NCI-H460 (cell line): ENCODE measurements around the gene SARS1. TPM values are rescaled to one million over a fixed set of nuclear protein-coding genes. Genes with fewer than 3 reads are reported as not detected.
A peak's percentile ranks its signal among the peaks of the same experiment; 100 is the strongest.

Experiments used
- DNase-seq: peaks from one replicate; pipeline ENCODE4 v3.0.0-alpha.2; 2016; ENCODE audit warnings: low read depth; ENCODE audit errors: extremely low read depth
- total RNA-seq: library from RNA; depleted of rRNA; stranded (reverse); fragments of >200 nt; shearing (Covaris generic); gene quantifications from 2 replicates; pipeline ENCODE4 v1.2.3, GENCODE V29; 2014

Gene SARS1
- total RNA-seq, 1 experiment from 2014 or later, result 411 TPM

DNA sequence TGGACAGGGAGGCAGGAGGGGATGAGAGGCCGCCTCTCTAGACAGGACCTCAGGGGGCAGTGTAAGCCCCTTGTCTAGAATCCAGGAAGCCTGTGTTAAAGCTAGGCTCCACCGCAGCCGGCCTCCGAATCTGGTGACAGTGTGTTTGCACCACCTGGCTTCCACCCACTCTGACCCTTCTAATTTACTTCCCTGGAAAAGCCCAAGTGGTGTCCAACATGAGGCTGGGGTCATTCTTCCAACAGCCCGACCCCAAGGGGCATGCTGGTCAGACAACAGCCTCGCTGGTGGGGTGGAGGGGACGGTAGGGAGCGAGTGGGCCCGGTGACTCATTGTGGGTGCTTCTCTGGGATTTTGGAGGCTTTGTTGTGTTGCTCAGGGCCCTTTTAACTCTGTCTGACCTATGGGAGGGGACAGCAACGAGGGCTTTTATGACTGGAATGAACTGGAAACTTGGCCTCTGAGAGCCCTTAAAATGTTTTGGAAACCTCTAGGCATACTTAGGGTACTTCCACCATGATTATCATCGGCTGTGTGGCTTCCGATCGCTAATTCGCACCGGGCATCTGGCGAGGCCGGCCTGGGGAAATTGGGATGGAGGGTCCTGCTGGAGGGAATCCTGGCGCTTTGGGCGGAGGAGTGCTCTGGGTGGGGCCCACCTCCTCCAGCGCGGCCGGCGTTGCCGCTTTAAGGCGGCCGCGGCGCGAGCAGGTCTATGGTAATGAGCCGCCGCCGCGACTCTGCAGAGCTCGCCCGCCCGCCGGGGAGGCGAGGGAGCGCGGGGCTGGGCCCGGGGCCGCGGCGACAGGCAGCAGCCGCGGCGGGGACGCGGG is 35.3 kb downstream of the SARS1 start, which contains the start of gene CELSR2:
Gene CELSR2, plus strand, starts transcription at position 743 of the 833 bp plus-strand sequence. CDS start 541 bp downstream, outside the sequence.
- DNase-seq, result peak; percentile 41

DNA sequence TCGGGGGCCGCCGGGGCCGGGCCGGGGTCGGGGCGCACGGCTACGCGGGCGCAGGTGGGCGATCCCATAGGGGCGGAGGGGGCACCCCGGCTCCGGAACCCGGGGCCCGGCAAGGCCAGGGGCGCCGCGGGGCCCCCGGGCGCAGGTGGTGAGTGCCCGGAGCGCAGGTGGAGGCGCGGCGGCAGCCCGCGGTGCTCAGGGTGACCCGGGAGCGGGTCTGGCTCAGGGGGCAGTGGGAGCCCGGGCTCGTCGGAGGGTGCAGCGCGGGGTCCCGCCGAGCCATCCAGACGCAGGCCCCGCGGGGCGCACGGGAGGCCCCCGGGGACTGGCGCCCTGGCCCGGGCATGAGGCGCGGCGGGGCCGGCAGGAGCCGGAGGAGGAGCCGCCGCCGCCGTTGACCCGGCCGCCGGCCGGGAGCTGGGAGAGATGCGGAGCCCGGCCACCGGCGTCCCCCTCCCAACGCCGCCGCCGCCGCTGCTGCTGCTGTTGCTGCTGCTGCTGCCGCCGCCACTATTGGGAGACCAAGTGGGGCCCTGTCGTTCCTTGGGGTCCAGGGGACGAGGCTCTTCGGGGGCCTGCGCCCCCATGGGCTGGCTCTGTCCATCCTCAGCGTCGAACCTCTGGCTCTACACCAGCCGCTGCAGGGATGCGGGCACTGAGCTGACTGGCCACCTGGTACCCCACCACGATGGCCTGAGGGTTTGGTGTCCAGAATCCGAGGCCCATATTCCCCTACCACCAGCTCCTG is 36.1 kb downstream of the SARS1 start:
- DNase-seq, result no peak

DNA sequence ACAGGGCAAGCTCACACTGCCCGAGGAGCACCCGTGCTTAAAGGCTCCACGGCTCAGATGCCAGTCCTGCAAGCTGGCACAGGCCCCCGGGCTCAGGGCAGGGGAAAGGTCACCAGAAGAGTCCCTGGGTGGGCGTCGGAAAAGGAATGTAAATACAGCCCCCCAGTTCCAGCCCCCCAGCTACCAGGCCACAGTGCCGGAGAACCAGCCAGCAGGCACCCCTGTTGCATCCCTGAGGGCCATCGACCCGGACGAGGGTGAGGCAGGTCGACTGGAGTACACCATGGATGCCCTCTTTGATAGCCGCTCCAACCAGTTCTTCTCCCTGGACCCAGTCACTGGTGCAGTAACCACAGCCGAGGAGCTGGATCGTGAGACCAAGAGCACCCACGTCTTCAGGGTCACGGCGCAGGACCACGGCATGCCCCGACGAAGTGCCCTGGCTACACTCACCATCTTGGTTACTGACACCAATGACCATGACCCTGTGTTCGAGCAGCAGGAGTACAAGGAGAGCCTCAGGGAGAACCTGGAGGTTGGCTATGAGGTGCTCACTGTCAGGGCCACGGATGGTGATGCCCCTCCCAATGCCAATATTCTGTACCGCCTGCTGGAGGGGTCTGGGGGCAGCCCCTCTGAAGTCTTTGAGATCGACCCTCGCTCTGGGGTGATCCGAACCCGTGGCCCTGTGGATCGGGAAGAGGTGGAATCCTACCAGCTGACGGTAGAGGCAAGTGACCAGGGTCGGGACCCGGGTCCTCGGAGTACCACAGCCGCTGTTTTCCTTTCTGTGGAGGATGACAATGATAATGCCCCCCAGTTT is 36.9 kb downstream of the SARS1 start:
- no peak for DNase-seq

DNA sequence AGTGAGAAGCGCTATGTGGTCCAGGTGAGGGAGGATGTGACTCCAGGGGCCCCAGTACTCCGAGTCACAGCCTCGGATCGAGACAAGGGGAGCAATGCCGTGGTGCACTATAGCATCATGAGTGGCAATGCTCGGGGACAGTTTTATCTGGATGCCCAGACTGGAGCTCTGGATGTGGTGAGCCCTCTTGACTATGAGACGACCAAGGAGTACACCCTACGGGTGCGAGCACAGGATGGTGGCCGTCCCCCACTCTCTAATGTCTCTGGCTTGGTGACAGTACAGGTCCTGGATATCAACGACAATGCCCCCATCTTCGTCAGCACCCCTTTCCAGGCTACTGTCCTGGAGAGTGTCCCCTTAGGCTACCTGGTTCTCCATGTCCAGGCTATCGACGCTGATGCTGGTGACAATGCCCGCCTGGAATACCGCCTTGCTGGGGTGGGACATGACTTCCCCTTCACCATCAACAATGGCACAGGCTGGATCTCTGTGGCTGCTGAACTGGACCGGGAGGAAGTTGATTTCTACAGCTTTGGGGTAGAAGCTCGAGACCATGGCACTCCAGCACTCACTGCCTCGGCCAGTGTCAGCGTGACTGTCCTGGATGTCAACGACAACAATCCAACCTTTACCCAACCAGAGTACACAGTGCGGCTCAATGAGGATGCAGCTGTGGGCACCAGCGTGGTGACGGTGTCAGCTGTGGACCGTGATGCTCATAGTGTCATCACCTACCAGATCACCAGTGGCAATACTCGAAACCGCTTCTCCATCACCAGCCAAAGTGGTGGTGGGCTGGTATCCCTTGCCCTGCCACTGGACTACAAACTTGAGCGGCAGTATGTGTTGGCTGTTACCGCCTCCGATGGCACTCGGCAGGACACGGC is 37.8 kb downstream of the SARS1 start:
- no peak for DNase-seq

DNA sequence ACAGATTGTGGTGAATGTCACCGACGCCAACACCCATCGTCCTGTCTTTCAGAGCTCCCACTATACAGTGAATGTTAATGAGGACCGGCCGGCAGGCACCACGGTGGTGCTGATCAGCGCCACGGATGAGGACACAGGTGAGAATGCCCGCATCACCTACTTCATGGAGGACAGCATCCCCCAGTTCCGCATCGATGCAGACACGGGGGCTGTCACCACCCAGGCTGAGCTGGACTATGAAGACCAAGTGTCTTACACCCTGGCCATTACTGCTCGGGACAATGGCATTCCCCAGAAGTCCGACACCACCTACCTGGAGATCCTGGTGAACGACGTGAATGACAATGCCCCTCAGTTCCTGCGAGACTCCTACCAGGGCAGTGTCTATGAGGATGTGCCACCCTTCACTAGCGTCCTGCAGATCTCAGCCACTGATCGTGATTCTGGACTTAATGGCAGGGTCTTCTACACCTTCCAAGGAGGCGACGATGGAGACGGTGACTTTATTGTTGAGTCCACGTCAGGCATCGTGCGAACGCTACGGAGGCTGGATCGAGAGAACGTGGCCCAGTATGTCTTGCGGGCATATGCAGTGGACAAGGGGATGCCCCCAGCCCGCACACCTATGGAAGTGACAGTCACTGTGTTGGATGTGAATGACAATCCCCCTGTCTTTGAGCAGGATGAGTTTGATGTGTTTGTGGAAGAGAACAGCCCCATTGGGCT is 38.6 kb downstream of the SARS1 start:
- no peak for DNase-seq

DNA sequence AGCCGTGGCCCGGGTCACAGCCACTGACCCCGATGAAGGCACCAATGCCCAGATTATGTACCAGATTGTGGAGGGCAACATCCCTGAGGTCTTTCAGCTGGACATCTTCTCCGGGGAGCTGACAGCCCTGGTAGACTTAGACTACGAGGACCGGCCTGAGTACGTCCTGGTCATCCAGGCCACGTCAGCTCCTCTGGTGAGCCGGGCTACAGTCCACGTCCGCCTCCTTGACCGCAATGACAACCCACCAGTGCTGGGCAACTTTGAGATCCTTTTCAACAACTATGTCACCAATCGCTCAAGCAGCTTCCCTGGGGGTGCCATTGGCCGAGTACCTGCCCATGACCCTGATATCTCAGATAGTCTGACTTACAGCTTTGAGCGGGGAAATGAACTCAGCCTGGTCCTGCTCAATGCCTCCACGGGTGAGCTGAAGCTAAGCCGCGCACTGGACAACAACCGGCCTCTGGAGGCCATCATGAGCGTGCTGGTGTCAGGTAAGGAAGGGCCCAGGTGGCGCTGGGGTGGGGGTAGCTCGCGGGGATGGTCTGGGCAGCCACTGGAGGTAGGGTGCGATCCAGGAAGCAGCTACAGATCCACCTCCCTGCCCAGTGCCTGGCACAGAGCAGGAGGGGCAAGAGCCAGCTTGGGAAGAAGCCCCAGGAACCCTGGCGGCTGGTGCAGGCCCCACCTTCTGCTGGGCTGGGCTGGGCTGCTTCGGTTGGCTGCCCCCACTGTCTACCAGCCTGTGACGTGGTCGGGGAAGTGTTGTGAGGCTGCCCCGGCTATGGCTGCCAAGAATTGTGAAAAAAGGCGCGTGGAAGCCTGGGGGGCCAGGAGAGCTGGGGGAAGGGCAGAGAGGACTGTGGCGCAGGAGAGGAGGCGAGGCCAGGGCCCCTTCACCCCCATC is 39.4 kb downstream of the SARS1 start:
- no peak for DNase-seq

DNA sequence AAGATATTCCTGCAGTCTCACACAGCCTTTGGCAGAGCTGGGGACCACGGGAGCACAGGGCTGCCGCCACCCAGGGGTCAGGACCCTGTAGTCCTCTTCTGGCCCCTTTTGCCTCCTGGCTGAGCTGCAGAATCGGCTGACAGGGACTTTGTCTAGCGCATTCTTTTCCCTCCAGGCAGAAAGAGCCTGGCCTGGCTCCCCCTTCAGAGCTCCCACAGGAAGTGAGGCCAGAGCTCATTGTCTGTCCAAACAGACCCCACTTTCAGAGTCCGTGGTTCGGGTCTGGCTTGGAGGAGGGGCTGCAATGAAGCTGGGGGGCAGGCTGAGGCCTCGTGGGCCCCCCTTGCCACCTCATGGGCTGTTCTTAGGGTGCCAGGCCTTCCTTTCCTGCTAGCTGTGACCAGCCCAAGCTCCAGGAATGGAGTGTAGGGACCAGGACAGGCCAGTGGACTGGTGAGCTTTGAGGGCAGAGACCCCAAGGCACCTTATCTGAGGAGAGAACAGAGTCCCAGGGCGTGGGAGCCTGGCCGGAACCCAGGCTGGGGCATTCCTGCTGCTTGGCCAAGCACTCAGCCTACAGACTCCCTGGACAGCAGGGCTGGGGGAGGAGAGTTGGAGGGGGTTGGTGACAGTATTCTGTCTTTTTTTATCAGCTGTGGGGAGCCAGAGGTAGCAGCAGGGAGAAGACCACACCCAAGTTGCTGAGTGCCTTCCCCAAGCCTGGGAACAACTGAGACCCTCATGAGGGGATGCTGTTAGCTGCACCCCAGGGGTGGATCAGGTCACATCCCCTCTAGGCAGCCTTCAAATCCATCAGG is 40.3 kb downstream of the SARS1 start:
- no peak for DNase-seq

DNA sequence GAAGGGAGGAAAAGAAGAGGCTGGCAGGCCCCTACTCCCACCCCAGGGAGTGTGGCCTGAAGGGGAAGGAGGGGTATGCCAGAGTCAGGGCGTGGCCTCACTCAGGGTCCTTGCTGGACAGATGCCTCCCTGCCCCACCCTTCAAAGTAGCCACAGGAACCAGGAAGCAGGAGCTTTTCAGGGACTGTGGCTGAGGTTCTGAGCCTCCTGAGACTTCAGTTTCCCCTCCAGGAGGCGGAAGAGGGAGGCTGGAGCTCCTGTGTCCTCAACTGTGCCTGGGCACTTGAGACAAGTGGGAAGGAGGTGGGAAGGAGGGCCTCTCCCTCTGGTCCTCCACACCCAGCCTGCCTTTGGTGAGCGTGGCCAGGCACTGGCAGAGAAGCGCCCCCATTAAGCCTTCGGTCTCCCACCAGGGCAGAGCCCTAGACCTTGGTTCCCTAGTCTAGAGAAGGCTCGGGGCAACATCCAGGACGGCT is 40.9 kb downstream of the SARS1 start:
- no peak for DNase-seq

DNA sequence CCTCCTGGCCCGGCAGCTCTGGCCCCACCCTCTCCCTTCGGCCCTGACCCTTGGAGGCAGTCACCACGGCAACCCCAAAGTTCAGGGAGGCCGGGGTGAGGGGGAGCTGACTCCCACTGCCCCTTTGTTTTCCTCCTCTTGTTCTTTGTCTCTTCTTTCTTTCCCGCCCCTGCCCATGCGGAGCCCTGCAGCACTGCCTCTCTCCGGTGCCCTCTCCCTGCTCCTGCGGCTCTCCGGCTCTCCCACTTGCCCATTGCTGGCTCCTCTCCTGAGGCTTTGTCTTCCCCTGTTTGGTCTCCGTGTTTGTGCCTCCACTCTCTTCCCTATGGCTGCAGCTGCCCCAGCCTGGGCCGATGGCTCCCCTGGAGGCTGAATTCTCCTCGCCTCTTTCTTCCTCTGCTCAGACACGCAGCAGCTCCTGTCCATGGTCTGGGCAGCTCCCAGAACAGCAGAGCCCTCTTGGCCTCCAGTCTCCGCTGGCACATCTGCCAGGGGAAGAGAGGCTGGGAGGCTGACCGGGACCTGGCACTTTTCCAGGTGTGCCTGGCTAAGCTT is 41.5 kb downstream of the SARS1 start:
- no peak for DNase-seq

DNA sequence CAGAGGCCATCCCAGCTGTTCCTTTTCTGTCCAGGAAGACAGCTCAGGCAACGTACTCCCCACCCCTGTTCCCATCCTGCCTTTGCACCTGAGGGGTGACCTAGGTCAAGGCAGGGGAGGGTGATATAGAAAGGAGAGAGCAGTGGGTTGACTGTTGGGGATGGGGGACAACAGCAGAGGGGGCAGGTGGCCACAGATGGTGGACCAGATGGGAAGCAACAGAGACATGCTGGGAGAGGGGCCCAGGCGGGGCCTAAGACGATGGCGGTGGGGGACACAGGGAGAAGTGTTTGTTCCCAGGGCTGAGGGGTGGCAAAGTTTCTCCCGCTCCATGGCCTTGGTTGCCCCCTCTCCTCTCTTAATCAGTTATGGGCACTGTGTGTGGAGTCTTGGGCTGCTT is 42.0 kb downstream of the SARS1 start:
- DNase-seq, result no peak

DNA sequence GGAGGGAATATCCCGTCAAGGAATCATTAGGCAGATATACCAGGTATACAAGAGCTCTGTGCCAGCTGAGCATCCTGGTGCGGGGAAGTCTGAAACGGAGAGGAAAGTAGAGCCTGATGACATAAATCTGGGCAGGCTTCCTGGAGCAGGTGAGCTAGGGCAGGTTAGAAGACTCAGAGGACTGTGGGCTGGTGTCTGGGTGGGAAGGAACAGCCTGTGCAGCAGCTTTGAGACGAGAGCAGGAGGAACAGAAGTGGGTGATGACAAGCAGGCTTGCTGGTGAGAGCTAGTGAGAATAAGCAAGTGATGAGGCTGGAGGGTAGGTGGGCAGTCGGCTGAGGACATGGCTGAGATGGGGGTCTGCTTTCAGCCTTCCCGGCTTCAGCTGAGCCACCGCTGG is 42.4 kb downstream of the SARS1 start:
- DNase-seq, result no peak

DNA sequence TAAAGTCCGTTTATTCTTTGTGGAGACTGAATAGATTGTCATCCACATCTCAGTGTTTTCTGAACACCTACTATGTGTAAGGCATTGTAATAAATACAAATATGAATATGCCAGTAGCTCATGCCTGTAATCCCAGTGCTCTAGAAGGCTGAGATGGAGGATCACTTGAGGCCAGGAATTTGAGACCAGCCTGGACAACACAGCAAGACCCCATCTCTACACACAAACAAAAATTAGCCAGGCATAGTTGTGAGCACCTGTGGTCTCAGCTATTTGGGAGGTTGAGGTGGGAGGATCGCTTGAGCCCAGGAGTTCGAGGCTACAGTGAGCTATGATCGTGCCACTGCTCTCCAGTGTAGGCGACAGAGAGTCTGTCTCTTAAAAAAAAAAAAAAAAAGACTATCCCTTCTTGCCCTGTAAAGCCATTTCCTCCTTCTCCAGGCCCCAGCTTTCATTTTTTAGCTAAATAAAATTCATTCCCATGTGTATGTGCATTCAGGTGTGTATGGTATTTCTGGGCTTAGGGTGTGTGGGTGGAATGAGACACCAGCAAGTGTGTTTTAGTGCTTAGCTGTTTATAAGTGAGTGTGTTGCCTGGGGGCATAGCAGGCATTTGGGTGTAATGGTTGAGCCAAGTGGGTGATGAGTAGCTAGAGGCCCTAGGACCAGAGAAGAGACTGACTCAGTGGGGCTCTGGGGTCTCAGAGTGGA is 43.4 kb downstream of the SARS1 start:
- no peak for DNase-seq

DNA sequence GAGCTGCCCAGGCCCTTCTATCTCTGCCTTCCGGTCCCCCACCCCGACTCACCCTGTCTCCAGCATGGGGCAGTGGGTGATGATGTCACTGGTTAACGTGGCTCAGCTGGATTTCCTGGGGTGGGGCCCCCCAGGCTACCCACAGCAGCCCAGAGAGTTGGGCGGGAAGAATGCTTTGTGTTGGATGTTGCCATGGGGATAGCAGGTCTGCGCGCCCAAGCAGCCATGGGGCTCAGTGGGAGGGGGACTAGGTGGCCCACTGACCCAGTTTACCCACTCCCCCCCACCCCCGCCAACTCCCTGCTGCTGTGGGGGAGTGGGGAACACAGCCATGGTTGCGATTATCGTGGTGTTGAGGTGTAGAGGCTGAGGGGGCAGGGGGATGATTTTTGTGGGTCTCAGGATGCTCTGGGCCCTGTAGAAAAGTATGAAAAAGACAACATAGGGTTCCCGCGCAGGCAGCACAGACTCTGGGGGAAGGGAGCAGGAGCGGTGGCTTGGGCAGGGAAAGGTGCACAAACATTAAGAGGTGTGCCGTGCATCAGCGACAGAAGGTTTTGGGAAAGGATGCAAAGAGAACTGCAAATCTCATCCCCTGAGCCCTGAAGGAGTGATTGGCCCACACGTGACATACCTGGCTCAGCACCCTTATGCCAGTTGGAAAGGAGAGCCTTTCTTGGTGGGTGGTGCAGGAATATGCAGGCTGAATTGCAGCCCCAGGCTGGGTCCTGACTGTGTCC is 44.1 kb downstream of the SARS1 start:
- DNase-seq, result no peak

DNA sequence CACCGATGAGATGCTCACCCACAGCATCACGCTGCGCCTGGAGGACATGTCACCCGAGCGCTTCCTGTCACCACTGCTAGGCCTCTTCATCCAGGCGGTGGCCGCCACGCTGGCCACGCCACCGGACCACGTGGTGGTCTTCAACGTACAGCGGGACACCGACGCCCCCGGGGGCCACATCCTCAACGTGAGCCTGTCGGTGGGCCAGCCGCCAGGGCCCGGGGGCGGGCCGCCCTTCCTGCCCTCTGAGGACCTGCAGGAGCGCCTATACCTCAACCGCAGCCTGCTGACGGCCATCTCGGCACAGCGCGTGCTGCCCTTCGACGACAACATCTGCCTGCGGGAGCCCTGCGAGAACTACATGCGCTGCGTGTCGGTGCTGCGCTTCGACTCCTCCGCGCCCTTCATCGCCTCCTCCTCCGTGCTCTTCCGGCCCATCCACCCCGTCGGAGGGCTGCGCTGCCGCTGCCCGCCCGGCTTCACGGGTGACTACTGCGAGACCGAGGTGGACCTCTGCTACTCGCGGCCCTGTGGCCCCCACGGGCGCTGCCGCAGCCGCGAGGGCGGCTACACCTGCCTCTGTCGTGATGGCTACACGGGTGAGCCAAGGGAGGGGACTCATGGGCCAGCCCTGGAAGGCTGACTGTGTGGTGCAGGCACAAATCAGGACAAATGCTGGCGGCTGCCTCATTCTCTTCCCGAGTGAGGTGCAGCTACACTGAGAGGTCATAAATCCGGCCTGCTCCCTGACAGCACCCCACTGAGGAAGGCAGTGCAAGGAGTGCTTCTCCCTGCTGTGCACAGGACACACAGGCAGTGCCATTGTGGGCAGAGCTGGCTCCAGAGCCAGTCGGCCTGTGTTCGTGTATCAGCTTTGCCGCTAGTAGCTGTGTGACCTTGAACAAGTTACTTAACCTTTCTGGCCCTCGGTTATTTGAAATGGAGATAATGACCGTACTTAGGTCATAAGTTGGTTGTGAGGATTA is 45.1 kb downstream of the SARS1 start:
- no peak for DNase-seq
